H1 (cell line): ENCODE data around the gene POU3F1. TPM values are rescaled to one million over a fixed set of nuclear protein-coding genes. Genes with fewer than 3 reads are reported as not detected.

Experiments used
- CBX8 ChIP-seq: fragments of 300-800, 300-1000 bp; sonication (generic); IDR thresholded peaks from 2 replicates; pipeline ENCODE4 v1.7.1; 2016; ENCODE audit warnings: low read depth, low read length, borderline replicate concordance
- GABPA ChIP-seq: IDR thresholded peaks from 2 replicates; pipeline ENCODE4 v1.6.1; 2011; ENCODE audit warnings: mild to moderate bottlenecking, low read length, moderate library complexity, borderline replicate concordance; ENCODE audit not compliant: insufficient read depth
- GTF2F1 ChIP-seq: IDR thresholded peaks from 2 replicates; pipeline ENCODE4 v1.6.1; 2012; ENCODE audit warnings: low read depth, low read length, improper control_type of control experiment, borderline replicate concordance
- polyA plus RNA-seq, 7 experiments: library from polyadenylated mRNA; depleted of rRNA in 3 of 7; stranded (reverse) in 5 of 7; unstranded in 2 of 7; fragments of >200 nt in 5 of 7; fragments of 200-250 nt in 2 of 7; gene quantifications; 1 replicate in 5 of 7; 2 replicates in 1 of 7; 4 replicates in 1 of 7; pipeline versions ENCODE4 v1.2.1 to v1.2.3, GENCODE V29; 2011 to 2013; ENCODE audit warnings: missing spikeins in 2 of 7, mixed read lengths in 2 of 7
- total RNA-seq: library from RNA; stranded (reverse); fragmentation: NEBNext Ultra II Directional; extraction: Animal tissue kit (Norgen Biotek cat#: 25700); gene quantifications from 2 replicates; pipeline ENCODE4 v1.2.1, GENCODE V29; 2021

The POU3F1 gene
- total and polyA plus RNA-seq, 2 of the 8 experiments (the other 6 are each of a cell fraction or from before 2014, with no cell fraction given), result 4.2 to 10.8 TPM

DNA sequence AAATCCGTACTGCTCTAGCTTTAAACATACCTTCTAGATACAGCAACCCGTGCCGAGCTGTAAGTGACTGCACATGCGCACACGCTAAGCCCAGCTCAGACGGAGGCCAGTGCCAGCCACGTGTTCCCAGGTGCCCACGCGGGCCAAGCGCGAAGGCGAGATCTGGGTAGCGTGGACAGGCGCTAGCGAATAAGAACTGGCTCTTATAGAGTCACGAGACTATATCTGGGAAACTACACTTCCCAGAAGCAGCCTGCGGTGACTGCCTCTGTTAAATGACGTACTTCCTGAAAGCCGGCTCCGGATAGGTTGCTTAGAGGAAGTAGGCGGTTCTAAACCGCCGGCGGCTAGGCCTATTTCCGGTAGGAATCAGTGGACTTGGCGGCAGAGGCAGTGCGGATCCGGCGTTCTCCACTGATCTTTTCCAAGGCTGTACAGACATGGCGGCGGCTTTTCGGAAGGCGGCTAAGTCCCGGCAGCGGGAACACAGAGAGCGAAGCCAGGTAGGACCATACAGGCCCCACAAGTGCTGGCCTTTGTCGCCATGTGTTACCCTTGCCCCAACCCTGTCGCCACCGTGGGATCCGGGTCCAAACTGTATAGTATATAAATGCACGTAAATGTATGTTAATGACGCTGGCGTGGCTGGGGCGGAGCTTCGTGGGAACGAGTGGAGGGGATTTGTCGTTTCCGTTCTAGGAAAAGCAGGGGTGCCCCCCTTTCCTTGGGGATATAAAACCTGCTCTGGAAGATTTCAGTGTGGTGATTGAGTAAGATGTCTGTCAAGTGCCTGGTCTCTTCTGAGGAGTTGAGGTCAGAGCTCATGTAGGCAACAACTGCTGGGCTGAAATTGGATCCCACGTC is 34.0 kb downstream of the POU3F1 start, which contains the start of gene UTP11 (continued):
- TF ChIP-seq GABPA, result peak; percentile 97
- no peak for TF ChIP-seq GTF2F1
- no peak for TF ChIP-seq CBX8
